Spleen (tissue), 10 donors: ENCODE results near the gene RAB6D. TPM values are rescaled to one million over a fixed set of nuclear protein-coding genes. Genes with fewer than 3 reads are reported as not detected.

ENCODE experiments used
- polyA plus RNA-seq, 3 donors: library from polyadenylated mRNA; stranded (reverse); fragments of 200-250 nt; gene quantifications; one replicate each; pipeline ENCODE4 v1.2.1, GENCODE V29; 2013
- total RNA-seq, 7 donors: library from RNA; depleted of rRNA in 3 of 7; stranded (reverse); fragments of >200 nt in 3 of 7; fragmentation: NEBNext Ultra II Directional in 4 of 7; extraction: Animal tissue kit (Norgen Biotek cat#: 25700) in 4 of 7; gene quantifications; one replicate each; pipeline versions ENCODE4 v1.1.0 to v1.2.1, GENCODE V29; 2016 to 2021
- donor health status: healthy with polysubstance abuse.
- donor health status: DM: no; HTN: no; CAD: no; lungs with moderate emphysema.
- donor health status: DM: no; HTN: no; CAD: no.
- donor health status: Bipolar disorder and iron deficiency.
- donor health status: healthy.
- donor health status: DM: no; HTN: no; CAD: no.
- donor health status: DM: yes; HTN: yes; CAD: no.

RAB6D gene
- total and polyA plus RNA-seq, 10 donors = 0.05 TPM; not detected in 9

Other genes with a start within 250 kb of the RAB6D start
- under 1 TPM in 4 of 7 donors, not detected in 3; 0.15 to 0.32 (median 0.20) TPM for gene POTEE, start 154.6 kb downstream of the RAB6D start, total RNA-seq
- gene POTEE, start 154.6 kb downstream of the RAB6D start, polyA plus RNA-seq = not detected
- gene TUBA3D, start 112.0 kb upstream of the RAB6D start, total RNA-seq = not detected
- under 1 TPM in 2 of 3 donors, not detected in 1; 0.10 to 0.86 TPM for gene TUBA3D, start 112.0 kb upstream of the RAB6D start, polyA plus RNA-seq
- gene MZT2A, start 128.2 kb upstream of the RAB6D start, total RNA-seq = 10 to 100 TPM; 23.7 to 70.6 (median 38.4) TPM
- gene MZT2A, start 128.2 kb upstream of the RAB6D start, polyA plus RNA-seq = 100 to 1,000 TPM in 2 of 3 donors, 10 to 100 TPM in 1; 90.0 to 190 (median 108) TPM
- 1 to 10 TPM in 4 of 7 donors, under 1 TPM in 3; 0.44 to 3.7 (median 1.0) TPM for gene CCDC74A, start 163.7 kb upstream of the RAB6D start, total RNA-seq
- gene CCDC74A, start 163.7 kb upstream of the RAB6D start, polyA plus RNA-seq = 1 to 10 TPM in 2 of 3 donors, under 1 TPM in 1; 0.77 to 1.2 (median 1.2) TPM